Aorta (tissue), 5 donors: ENCODE measurements around the gene PEX11A. TPM values are rescaled to one million over a fixed set of nuclear protein-coding genes. Genes with fewer than 3 reads are reported as not detected.
"Not testable (repeated sequence)": the region's sequence is repeated elsewhere in the genome, so short reads cannot be mapped to it uniquely, and the experiment has no call there.

Experiments
- ATAC-seq: fragments of 200-7000 bp; cut with Tn5 transposase; one replicate; pipeline ENCODE4 v1.9.1; 2022; ENCODE audit warnings: moderate library complexity; ENCODE audit not compliant: low FRiP score
- DNase-seq, 2 donors: peaks; one replicate each; pipeline ENCODE4 v3.0.0-alpha.2; 2020
- H3K27ac ChIP-seq, 2 donors: one replicate each; pipeline ENCODE4 v1.5.1; 2013; ENCODE audit warnings: low read length in 2 of 2, mild to moderate bottlenecking in 2 of 2, moderate library complexity in 2 of 2, control low read depth in 1 of 2, inconsistent platforms in 1 of 2, low read depth in 1 of 2
- H3K27me3 ChIP-seq, 2 donors: one replicate each; pipeline ENCODE4 v1.6.1; 2013; ENCODE audit warnings: control low read depth in 1 of 2, low read length in 1 of 2, mild to moderate bottlenecking in 1 of 2, moderate library complexity in 1 of 2; ENCODE audit not compliant: insufficient read depth in 2 of 2, control insufficient read depth in 1 of 2
- H3K36me3 ChIP-seq, 2 donors: one replicate each; pipeline ENCODE4 v1.6.1; 2013; ENCODE audit warnings: control low read depth in 1 of 2, low read length in 1 of 2, mild to moderate bottlenecking in 1 of 2; ENCODE audit not compliant: insufficient read depth in 2 of 2, control insufficient read depth in 1 of 2
- H3K4me1 ChIP-seq, 2 donors: one replicate each; pipeline ENCODE4 v1.6.1; 2013; ENCODE audit warnings: low read length in 2 of 2, control low read depth in 1 of 2, mild to moderate bottlenecking in 1 of 2, moderate library complexity in 1 of 2; ENCODE audit not compliant: insufficient read depth in 2 of 2, control insufficient read depth in 1 of 2
- H3K4me3 ChIP-seq, 2 donors: one replicate each; pipeline ENCODE4 v1.5.1; 2013; ENCODE audit warnings: low read length in 2 of 2, control low read depth in 1 of 2, mild to moderate bottlenecking in 1 of 2
- H3K9me3 ChIP-seq: one replicate; pipeline ENCODE4 v1.6.1; 2013; ENCODE audit warnings: mild to moderate bottlenecking, low read length; ENCODE audit not compliant: control insufficient read depth
- WGBS, 2 donors: extraction: QIAGEN DNeasy Blood & Tissue Kit; methylation state at CpG; one replicate each; pipeline ENCODE4 v1.1.7; 2013; 5-methylcytosine and 5-hydroxymethylcytosine counted together
- intact Hi-C, 2 donors: fragments of 100-400 bp; cut with DNase I; formaldehyde crosslinking; loops; one replicate each; pipeline versions ENCODE4 v1.14.2 to v1.15.0; 2022
- polyA plus RNA-seq, 2 donors: library from polyadenylated mRNA; stranded (reverse); fragments of 200-250 nt; gene quantifications; one replicate each; pipeline ENCODE4 v1.2.3, GENCODE V29; 2013
- total RNA-seq, 2 donors: library from RNA; stranded (reverse); fragmentation: NEBNext Ultra II Directional; extraction: Animal tissue kit (Norgen Biotek cat#: 25700); gene quantifications; one replicate each; pipeline ENCODE4 v1.2.1, GENCODE V29; 2021
- donor health status: healthy with polysubstance abuse.
- donor health status: Bipolar disorder and iron deficiency.
- donor health status: DM: no; HTN: no; CAD: no.
- donor health status: DM: no; HTN: no; CAD: no.
- donor health status: DM: yes; HTN: yes; CAD: no.

Gene PEX11A
- total and polyA plus RNA-seq, 4 donors, result 7.7 to 13.3 (median 9.7) TPM

DNA sequence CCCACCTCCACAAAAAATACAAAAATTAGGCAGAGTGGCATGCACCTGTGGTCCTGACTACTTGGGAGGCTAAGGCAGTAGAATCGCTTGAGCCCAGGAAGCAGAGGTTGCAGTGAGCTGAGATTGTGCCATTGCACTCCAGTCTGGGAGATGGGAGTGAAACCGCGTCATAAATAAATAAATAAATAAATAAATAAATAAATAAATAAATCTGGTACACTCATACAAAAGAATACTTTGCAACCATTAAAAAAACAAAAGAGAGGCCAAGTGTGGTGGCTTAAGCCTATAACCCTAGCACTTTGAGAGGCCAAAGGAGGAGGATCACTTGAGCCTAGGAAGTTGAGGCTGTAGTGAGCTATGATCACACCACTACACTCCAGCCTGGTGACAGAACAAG lies 32.5 kb upstream of the PEX11A start:
- H3K27me3 ChIP-seq, result no peaks in the 10 kb centered on the region
- DNase-seq (no peak), ATAC-seq (no peak)
- H3K4me3 ChIP-seq, result no peak overlapping the region
- H3K9me3 ChIP-seq, result peaks cover 5% of the 10 kb centered on the region
- no peaks in the 10 kb centered on the region for H3K36me3 ChIP-seq
- intact Hi-C loops, result no loop called here
- H3K27ac ChIP-seq, result no peak overlapping the region
- 63 to 92% methylated on average over 3 of the region's 3 CpGs for WGBS, 2 donors
- no peaks in the 10 kb centered on the region for H3K4me1 ChIP-seq

DNA sequence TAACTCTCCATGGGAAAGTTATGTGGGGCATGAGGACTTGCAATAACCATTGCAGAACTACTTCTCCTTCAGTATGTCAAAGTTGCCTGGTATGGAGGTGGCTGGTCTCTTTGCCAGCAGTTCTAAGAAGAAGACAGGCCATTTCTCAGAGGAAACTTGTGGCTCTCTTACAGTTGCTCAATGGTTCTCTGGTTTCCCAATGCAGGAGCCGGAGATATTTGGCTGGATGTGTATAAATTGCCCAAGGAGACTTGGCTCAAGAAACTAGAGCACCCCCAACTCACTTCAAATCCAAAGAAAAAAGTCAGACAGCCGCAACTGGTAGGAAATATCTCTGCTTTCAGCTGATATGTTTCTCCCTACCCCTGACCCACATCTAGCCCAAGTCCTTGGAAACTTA lies 24.2 kb upstream of the PEX11A start:
- H3K27ac ChIP-seq, result no peak overlapping the region
- 80 to 87% methylated on average over 2 of the region's 2 CpGs for WGBS, 2 donors
- DNase-seq, result no peak
- no peaks in the 10 kb centered on the region for H3K27me3 ChIP-seq
- H3K9me3 ChIP-seq, result no peaks in the 10 kb centered on the region
- no peaks in the 10 kb centered on the region for H3K36me3 ChIP-seq
- intact Hi-C loops, result no loop called here
- no peak overlapping the region for H3K4me3 ChIP-seq
- no peaks in the 10 kb centered on the region for H3K4me1 ChIP-seq
- ATAC-seq, result no peak

DNA sequence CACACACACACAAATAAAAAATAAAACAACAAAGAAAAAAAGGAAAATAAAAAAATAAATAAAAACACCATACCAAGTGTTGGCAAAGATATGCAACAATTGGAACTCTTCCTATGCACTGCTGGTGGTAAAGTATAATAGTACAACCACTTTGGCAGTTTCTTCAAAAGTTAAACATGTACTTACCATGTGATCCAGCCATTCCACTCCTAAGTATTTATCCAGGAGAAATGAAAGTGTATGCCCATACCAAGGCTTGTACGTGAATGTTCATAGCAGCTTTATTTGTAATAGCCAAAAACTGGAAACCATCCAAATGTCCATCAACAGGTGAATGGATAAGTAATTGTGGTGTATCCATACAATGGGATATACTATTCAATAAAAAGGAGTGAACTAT lies 17.0 kb upstream of the PEX11A start:
- DNase-seq (no peak), ATAC-seq (no peak)
- Histone ChIP-seq H3K36me3 (no peaks in the 10 kb centered on the region), H3K4me3 (no peak overlapping the region), H3K27ac (no peak overlapping the region), H3K9me3 (no peaks in the 10 kb centered on the region), H3K27me3 (no peaks in the 10 kb centered on the region), H3K4me1 (peaks cover 0 to 4% of the 10 kb centered on the region in 2 donors)
- intact Hi-C loops, result no loop called here
- WGBS, 2 donors, result 25 to 32% methylated on average over 1 of the region's 1 CpG

DNA sequence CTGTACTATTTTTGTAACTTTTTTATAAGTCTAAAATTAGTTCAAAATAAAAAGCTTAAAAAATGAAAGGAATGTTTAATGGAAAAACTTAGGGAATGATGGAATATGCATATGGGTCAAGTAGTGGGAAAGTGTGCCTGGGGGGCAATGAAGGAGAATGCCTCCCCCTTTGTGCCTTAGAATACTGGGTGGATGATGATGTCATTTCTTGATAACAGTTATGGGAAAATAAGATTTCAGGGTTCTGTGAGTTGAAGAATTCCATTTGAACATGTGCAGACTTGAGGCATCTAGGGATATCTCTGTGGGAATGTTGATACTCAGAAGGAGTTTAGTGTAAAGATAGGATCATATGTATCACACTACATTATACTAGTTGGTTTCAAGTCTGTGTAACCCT lies 13.9 kb upstream of the PEX11A start:
- ATAC-seq (no peak), DNase-seq (no peak)
- Histone ChIP-seq H3K4me3 (no peak overlapping the region), H3K9me3 (no peaks in the 10 kb centered on the region), H3K27ac (no peak overlapping the region), H3K4me1 (peaks cover 0 to 4% of the 10 kb centered on the region in 2 donors), H3K36me3 (no peaks in the 10 kb centered on the region), H3K27me3 (no peaks in the 10 kb centered on the region)
- intact Hi-C loops, result no loop called here

DNA sequence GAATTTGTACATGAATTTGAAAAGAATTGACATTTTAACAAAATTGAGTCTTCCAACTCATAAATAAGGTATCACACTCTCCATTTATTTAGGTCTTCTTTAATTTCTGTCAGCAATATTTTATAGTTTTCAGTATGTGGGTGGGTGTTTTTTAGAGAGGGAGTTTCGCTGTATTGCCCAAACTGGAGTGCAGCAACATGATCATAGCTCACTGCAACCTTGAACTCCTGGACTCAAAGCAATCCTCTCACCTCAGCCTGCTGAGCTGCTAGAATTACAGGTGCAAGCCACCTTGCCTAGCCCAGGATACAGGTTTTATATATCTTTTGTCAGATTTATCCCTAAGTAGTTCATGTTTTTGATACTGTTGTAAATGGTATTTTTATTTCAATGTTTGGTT lies 4.6 kb upstream of the PEX11A start:
- no peaks in the 10 kb centered on the region for H3K27me3 ChIP-seq
- WGBS, 2 donors, result 93 to 97% methylated on average over 1 of the region's 1 CpG
- ATAC-seq, result no peak
- DNase-seq, result no peak
- no peak overlapping the region for H3K27ac ChIP-seq
- intact Hi-C loops, result loop anchor here in 1 of 2 donors (2.0 kb wide), 1 partner anchor 40 kb away; the partner anchor contains the start of gene KIF7
- H3K9me3 ChIP-seq, result no peaks in the 10 kb centered on the region
- no peak overlapping the region for H3K4me3 ChIP-seq
- no peaks in the 10 kb centered on the region for H3K36me3 ChIP-seq
- H3K4me1 ChIP-seq, result no peaks in the 10 kb centered on the region

DNA sequence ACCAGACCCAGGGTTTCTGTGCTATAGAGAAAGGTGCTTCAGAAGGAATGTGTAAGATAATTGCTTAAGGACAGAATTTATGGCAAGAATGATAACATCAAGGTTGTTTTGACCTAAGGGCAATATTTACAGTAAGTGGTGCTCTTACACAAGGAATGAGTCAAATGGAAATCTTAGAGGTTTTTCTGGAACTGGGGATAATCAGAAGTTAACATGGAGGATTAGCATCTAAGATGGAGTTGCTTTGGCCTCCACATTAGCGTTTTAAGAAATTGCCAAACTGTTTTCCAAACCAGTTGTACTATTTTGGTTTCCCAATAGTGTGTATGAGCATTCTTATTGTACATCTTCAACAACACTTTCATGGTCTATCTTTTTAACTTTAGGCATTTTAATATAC lies 3.1 kb upstream of the PEX11A start:
- Histone ChIP-seq H3K9me3 (no peaks in the 10 kb centered on the region), H3K36me3 (no peaks in the 10 kb centered on the region), H3K27ac (no peak overlapping the region), H3K27me3 (no peaks in the 10 kb centered on the region), H3K4me1 (no peaks in the 10 kb centered on the region), H3K4me3 (no peak overlapping the region)
- DNase-seq, result no peak
- intact Hi-C loops, result loop anchor here (2.0 to 5.0 kb wide), 2 partner anchors 39 to 46 kb away; partner anchors contain the start of gene KIF7 (in 1 of the 2)
- no peak for ATAC-seq
- 76 to 86% methylated on average over 1 of the region's 1 CpG for WGBS, 2 donors

DNA sequence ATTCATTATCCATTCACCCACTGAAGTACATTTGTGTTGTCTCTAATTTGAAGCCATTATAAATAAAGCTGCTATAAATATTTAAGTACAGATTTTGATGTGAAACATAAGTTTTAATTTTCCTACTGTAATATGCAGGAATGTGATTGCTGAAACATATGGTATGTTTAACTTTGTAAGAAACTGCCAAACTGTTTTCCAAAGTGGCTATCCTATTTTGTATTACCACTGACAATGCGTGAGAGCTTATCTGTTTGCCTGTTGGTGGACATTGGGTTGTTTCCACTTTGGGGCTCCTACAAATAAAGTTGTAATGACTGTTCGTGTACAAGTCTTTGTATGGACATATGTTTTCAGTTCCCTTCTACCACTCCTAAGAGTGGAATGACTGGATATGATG lies 2.5 kb upstream of the PEX11A start:
- Histone ChIP-seq H3K4me3 (no peak overlapping the region), H3K36me3 (no peaks in the 10 kb centered on the region), H3K27ac (no peak overlapping the region), H3K27me3 (no peaks in the 10 kb centered on the region), H3K9me3 (no peaks in the 10 kb centered on the region), H3K4me1 (no peaks in the 10 kb centered on the region)
- DNase-seq, result no peak
- ATAC-seq, result no peak
- 33 to 64% methylated on average over 2 of the region's 2 CpGs for WGBS, 2 donors
- intact Hi-C loops, result loop anchor here in 1 of 2 donors (5.0 kb wide), 1 partner anchor 46 kb away; no protein-coding TSS in a partner anchor

DNA sequence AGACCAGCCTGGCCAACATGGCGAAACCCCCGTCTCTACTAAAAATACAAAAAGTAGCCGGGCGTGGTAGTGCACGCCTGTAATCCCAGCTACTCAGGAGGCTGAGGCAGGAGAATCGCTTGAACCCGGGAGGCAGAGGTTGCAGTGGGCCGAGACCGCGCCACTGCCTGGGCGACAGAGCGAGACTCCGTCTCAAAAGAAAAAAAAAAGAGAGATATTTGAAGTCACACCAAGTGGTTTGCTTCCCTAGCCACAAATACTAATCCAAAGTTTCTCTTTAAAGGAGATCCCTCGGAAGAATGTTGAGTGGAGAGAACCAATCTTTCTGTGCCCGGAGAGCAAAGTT lies 651 bp downstream of the PEX11A start:
- not testable (repeated sequence) for H3K27me3 ChIP-seq, H3K27ac ChIP-seq, H3K9me3 ChIP-seq, H3K36me3 ChIP-seq, ATAC-seq, DNase-seq, H3K4me1 ChIP-seq
- intact Hi-C loops, result loop anchor here in 1 of 2 donors (5.0 kb wide), 1 partner anchor 43 kb away; no protein-coding TSS in a partner anchor
- WGBS, 2 donors, result 34 to 39% methylated on average over 15 of the region's 15 CpGs
- peak overlapping the region; percentile 71 to 78 for H3K4me3 ChIP-seq

DNA sequence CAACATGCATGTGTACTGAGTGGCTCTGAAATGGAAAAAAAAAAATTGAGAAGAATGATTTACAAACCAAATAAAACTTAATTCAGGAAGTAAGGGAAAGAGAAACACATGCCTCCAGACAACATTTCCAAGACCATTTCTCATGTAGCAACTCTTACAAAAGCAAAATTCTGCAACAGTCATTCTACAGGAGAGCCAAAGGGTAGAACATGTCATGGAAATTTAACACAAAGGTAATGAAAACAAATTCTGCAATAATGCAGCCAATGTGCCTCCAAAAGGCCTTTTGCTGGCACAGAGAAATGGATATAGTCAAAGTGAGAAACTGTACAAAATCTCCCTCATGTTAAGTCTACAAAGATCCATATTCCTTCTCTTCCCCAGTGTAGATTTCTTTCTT lies 4.0 kb downstream of the PEX11A start:
- H3K36me3 ChIP-seq, result no peaks in the 10 kb centered on the region
- ATAC-seq, result no peak
- no peak overlapping the region for H3K4me3 ChIP-seq
- no peaks in the 10 kb centered on the region for H3K9me3 ChIP-seq
- H3K27ac ChIP-seq, result peak overlapping the region in 1 of 2 donors; percentile 72
- no peaks in the 10 kb centered on the region for H3K27me3 ChIP-seq
- intact Hi-C loops, result no loop called here
- no peak for DNase-seq
- H3K4me1 ChIP-seq, result peaks cover 0 to 1% of the 10 kb centered on the region in 2 donors
